GM19023 (cell line): ENCODE results near the gene AUP1.
A peak's percentile ranks its signal among the peaks of the same experiment; 100 is the strongest.
"Not testable (repeated sequence)": the region's sequence is repeated elsewhere in the genome, so short reads cannot be mapped to it uniquely, and the experiment has no call there.

Experiments
- ATAC-seq: cut with Tn5 transposase; IDR thresholded peaks from one replicate; pipeline ENCODE4 v1.9.1; 2021; ENCODE audit warnings: mild to moderate bottlenecking, moderate library complexity; ENCODE audit not compliant: unreplicated experiment

Gene AUP1

GRCh38 chr2:74499940-74500577, 29.4 kb downstream of the AUP1 start:
- no peak for ATAC-seq

GRCh38 chr2:74499267-74499939, 30.1 kb downstream of the AUP1 start, which contains the start of gene LBX2:
TSS of gene LBX2 (minus strand) at chr2:74499603. CDS start at chr2:74499537, 66 bp downstream.
- ATAC-seq = no peak

GRCh38 chr2:74498500-74499266, 30.8 kb downstream of the AUP1 start:
- no peak for ATAC-seq

- ATAC-seq = no peak
Observed at GRCh38 chr2:74497777-74498499, 31.6 kb downstream of the AUP1 start.

- ATAC-seq = no peak
Observed at GRCh38 chr2:74496997-74497776, 32.3 kb downstream of the AUP1 start.

- no peak for ATAC-seq
Observed at GRCh38 chr2:74495440-74495839, 34.1 kb downstream of the AUP1 start.

- ATAC-seq = no peak
Observed at GRCh38 chr2:74493546-74493945, 36.0 kb downstream of the AUP1 start.

- ATAC-seq = no peak
Observed at GRCh38 chr2:74491648-74492544, 37.6 kb downstream of the AUP1 start.

GRCh38 chr2:74489906-74490305, 39.6 kb downstream of the AUP1 start:
- no peak for ATAC-seq

GRCh38 chr2:74488643-74489481, 40.6 kb downstream of the AUP1 start:
- no peak for ATAC-seq

GRCh38 chr2:74486141-74486540, 43.4 kb downstream of the AUP1 start:
- ATAC-seq = no peak

- ATAC-seq = not testable (repeated sequence)
Observed at GRCh38 chr2:74483675-74484164, 45.8 kb downstream of the AUP1 start.

- ATAC-seq = peak; percentile 92
Observed at GRCh38 chr2:74482801-74483674, 46.5 kb downstream of the AUP1 start, which contains the start of the genes CCDC142 and TTC31. TSS of gene CCDC142 (minus strand) at chr2:74482998. CDS start at chr2:74482837, 161 bp downstream. TSS of gene TTC31 (plus strand) at chr2:74483081. CDS start at chr2:74483096, 15 bp downstream.

- ATAC-seq = peak; percentile 41
Observed at GRCh38 chr2:74481961-74482800, 47.3 kb downstream of the AUP1 start.

- no peak for ATAC-seq
Observed at GRCh38 chr2:74481431-74481830, 48.1 kb downstream of the AUP1 start.
